T-helper 9 cell (primary cell): ENCODE data around the gene LYST.
"Not testable (repeated sequence)": the region's sequence is repeated elsewhere in the genome, so short reads cannot be mapped to it uniquely, and the experiment has no call there.

Source experiments
- DNase-seq: peaks from one replicate; pipeline ENCODE4 v3.0.0-alpha.2; 2020

The LYST gene

GRCh38 chr1:235817101-235817728 lies 49.5 kb downstream of the LYST start:
- no peak for DNase-seq

GRCh38 chr1:235809688-235810397 lies 56.9 kb downstream of the LYST start:
- no peak for DNase-seq

DNA sequence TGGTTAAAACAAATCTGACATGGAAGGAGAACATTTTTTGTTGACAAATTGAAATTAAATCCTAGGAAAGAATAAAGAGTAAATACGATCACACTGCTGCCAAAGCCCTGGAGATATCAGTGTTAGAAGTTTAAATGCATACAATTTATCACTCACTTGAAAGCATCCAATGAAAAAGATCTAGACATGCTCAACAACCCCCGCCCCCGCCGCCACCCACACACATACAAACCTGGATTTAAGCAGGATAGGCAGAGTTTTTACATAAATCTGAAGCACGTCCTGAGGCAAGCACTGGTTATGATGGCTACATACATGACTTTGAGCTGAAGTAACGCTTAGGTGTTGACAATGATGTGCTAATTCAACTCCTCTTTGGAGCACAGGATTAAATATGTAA lies 58.5 kb downstream of the LYST start:
- no peak for DNase-seq

GRCh38 chr1:235806123-235806522 lies 60.6 kb downstream of the LYST start:
- no peak for DNase-seq

DNA sequence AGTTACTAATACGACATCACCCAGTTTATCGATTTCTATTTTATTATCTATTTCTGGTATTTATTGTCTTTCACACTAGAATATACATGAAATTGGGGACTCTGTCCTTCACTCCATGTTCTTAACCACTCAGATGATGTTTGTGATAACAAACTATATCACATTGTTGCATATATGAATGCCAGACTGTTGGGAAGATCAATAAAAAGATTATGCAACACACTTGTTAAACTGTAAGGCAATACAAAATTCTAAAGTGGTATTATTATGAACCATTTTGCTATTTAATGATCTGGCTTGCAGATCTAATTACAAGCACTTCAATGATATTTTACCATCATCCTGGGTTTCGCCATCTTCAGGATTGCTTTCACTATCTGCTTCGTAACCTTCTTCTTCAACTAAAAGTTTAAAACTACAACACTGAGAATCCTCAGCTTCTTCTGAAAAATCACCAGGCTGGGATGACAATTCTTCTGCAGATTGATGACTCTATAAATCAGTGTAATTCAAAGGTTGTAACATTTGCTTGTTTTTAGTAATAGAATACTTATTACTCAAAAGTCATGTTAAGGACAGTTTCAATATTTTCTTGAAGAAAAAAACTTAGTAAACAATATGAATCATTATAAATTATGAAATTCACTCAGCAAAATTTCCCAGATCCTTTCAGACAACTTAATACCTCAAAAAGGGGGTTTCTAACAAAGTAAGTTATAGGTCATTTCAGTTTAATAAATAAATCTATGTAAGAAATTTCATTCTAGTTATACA lies 63.9 kb downstream of the LYST start:
- DNase-seq = no peak

GRCh38 chr1:235799264-235799663 lies 67.4 kb downstream of the LYST start:
- no peak for DNase-seq

GRCh38 chr1:235791532-235792060 lies 75.1 kb downstream of the LYST start:
- no peak for DNase-seq

- DNase-seq = no peak
Observed at GRCh38 chr1:235790123-235790522, 76.6 kb downstream of the LYST start.

GRCh38 chr1:235786227-235786898 lies 80.3 kb downstream of the LYST start:
- not testable (repeated sequence) for DNase-seq

DNA sequence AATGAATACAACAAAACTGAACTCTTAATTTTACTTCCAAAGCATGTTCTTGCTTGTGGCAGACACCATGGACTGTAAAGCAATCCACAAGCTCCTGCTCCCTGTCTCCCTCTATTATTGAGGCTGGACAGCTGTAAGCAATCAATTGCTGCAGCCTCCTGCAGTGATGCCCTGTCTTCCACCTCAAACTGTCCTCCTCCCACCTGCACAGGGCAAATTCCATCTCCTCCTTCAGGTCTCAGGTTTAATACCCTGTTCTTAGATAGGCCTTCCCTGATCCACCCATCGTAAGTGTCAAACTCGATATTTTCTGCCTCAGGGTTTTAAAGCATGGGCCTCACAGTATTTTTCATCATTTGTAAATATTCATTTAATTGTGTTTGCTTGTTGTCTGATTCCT lies 81.8 kb downstream of the LYST start:
- no peak for DNase-seq

DNA sequence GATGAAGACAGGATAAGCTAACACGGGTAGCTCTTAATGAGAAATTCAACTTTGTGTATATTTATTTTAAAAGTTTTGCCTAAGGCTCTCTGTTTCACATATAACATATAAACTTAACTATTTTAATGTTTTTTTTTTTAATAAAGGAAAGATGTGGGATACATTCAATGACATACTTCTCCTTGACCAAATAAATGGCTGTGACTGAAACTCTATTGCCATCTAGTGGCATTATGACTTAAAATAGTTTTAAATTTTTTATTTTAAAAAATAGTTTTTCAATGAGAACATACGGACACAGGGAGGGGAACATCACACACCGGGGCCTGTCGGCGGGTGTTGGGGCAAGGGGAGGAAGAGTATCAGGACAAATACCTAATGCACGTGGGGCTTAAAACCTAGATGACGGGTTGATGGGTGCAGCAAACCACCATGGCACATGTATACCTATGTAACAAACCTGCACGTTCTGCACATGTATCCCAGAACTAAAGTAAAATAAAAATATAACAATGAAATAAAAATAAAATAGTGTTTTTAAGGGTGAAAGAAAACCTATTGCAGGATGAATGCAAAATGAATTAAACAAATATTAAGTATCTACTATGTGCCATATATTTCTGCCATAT lies 83.4 kb downstream of the LYST start:
- no peak for DNase-seq

DNA sequence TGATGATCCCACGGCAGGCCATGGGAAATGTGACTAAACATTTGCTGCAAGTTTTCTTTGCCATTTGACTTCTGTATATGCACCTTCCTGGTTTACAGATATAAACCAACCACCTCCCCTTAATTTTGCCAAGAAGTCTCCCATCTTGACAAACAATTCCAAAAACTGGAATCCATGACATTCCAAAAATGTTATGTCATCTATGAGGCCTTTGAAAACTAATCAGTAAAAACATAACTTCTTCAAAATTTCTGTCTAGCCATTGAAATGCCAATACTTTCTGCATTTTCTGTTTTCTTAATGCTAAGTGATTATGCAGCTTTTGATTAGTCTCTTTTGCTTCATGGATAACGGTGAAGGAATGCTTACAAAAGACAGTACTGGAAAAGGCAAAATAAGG lies 84.1 kb downstream of the LYST start:
- DNase-seq = no peak

DNA sequence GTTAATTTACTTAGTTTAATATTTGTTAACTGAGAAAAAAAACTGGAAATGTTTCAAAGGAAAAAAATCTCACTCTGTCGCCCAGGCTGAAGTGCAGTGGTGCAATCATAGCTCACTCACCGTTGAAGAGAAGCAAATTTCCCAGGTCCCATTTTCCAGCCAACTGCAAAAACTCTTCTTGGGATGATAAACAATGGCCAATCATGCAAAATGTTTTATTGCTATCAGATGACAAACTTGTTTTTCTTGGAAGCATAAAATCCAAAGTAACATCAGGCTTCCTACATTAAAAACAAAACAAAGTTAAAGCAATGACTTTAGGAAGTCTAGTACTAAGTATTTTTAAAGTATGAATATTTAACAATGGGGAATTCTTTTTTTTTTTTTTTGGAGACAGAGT lies 84.9 kb downstream of the LYST start:
- DNase-seq = no peak

GRCh38 chr1:235779770-235780169 lies 86.9 kb downstream of the LYST start:
- no peak for DNase-seq

- no peak for DNase-seq
Observed at GRCh38 chr1:235776396-235776795, 90.3 kb downstream of the LYST start.

DNA sequence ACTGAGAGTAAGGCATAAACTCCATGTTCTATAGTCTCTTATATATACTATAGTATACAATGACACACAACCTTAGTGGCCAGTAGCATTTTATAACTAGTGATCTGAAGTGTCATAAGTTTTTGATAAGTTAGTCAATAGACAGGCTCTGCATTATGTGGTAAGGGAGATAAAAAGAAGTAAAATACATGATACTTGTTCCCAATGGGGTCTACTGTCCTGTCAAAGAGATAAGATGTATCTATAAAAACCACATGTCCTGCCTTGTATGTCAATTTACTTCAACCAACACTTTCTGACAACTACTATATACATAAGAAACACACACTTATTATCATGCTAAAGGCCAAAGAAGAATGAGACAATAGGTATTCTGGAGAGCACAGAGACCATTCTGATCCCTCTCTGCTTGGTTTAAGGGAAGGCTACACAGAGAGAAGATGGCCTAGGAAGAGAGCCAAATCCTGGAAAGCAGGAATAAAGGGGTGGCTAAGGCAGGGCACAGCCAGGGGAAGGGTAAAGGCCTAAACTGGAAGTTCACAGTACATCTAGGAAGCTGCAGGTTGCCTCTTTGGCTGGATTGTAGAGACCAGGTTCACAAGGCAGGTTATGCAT lies 91.4 kb downstream of the LYST start:
- DNase-seq = no peak

DNA sequence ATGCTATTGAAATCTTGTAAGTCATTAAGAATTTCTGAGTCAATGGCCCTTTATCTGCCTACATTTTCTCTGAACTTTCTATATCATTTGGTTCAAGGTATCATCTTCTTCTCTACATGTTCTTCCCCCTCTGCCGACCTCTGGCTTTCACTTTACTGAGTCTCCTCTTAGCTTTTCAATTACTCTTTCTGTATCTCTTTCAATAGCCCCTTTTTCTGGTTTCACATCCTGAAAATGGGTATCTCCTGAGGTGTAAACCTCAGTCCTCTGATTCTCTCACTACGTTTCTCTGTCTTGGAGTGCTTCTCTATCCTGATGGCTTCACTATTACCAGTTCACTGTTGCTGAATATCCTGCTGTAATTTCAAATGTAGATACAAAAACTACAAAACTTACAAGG lies 98.9 kb downstream of the LYST start:
- no peak for DNase-seq

DNA sequence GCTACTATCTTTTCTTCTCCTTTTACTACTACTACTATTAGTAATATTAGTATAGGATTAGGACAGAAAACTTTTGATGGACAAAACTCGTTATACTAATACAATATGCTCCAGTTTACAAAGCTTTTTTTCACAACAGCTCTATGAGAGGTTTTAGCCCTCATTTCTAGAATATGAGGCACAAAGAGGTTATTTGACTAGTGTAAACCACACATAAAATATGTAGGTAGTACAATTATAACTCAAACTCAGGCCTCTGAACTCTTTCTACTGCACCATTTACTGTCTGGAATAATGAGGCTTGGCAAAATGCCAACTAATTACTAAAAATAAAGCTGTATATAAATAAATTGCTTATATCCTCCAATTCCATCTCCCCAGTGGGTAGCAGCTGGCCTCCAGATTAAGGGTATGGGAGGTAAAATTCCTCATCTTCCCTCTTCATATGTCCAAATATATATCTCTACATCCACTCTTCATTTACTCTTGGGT lies 99.9 kb downstream of the LYST start:
- no peak for DNase-seq

DNA sequence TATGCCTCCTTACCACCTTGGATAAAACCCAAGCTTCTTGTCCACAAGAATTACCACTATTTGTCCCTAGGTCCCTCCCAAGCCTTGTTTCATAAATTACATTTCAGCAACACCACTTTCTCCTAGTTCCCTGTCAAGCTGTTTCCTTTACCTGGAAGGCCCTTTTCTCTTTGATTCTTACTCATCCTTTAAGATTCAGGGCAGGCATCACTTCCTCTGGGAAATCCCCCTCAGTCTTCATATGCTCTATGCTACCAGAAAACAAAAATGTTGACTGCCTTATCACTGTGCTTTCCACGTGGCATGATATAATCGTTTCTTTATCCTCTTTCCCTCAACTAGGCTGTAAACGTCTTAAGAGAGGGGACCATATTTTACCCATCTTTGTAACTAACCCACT lies 102.7 kb downstream of the LYST start:
- DNase-seq = no peak

DNA sequence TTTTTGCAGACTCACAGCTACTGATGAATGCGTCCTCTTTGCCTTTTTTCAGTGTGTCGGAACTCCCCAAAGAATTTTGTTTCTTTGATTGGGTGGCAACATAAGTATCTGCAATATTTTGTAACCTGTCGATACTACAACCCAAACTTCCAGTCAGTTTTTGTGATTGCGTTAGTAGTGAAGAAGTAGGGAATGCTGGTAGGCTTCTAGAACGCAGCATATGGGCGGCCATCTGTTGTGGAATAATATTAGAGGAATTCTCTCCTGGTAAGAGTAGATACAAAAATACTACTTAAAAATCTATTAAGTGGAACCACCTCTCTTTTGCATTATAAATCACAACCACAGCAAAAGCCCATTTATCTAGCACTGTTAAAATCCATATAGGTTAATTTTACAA lies 107.4 kb downstream of the LYST start:
- DNase-seq = no peak

GRCh38 chr1:235758931-235759330 lies 107.8 kb downstream of the LYST start:
- no peak for DNase-seq

GRCh38 chr1:235757587-235758096 lies 109.1 kb downstream of the LYST start:
- no peak for DNase-seq
